Uterus (tissue), 4 donors: Measurements from ENCODE around the gene AEN. TPM values are rescaled to one million over a fixed set of nuclear protein-coding genes. Genes with fewer than 3 reads are reported as not detected.

Experiments
- DNase-seq, 2 donors: peaks; one replicate each; pipeline ENCODE4 v3.0.0-alpha.2; 2019 to 2020
- H3K27ac ChIP-seq, 2 donors: fragments of 200-600 bp; sonication (generic); 1 replicate in 1 of 2; 2 replicates in 1 of 2; pipeline ENCODE4 v1.5.1; 2016 to 2018
- H3K27me3 ChIP-seq, 2 donors: fragments of 200-600 bp; sonication (generic); one replicate each; pipeline ENCODE4 v1.5.1; 2018 to 2019; ENCODE audit warnings: control low read depth in 1 of 2
- H3K36me3 ChIP-seq, 2 donors: fragments of 200-600 bp; sonication (generic); one replicate each; pipeline ENCODE4 v1.5.1; 2019; ENCODE audit warnings: control low read depth in 1 of 2
- H3K4me1 ChIP-seq, 2 donors: fragments of 200-600 bp; sonication (generic); one replicate each; pipeline ENCODE4 v1.5.1; 2018 to 2019; ENCODE audit warnings: control low read depth in 1 of 2
- H3K4me3 ChIP-seq, 2 donors: fragments of 200-600 bp; sonication (generic); 1 replicate in 1 of 2; 2 replicates in 1 of 2; pipeline ENCODE4 v1.5.1; 2018 to 2019; ENCODE audit warnings: mild to moderate bottlenecking in 1 of 2
- H3K9me3 ChIP-seq, 2 donors: fragments of 200-600 bp; sonication (generic); one replicate each; pipeline ENCODE4 v1.5.1; 2019; ENCODE audit warnings: control low read depth in 1 of 2
- POLR2A ChIP-seq, 2 donors: fragments of 450-650 bp; IDR thresholded peaks; one replicate each; pipeline ENCODE4 v1.6.1; 2016; ENCODE audit warnings: antibody characterized with exemption in 2 of 2, mild to moderate bottlenecking in 1 of 2, moderate library complexity in 1 of 2
- intact Hi-C: fragments of 100-400 bp; cut with DNase I; formaldehyde crosslinking; loops from one replicate; pipeline ENCODE4 v1.15.1; 2023; ENCODE audit warnings: low total_unique reads
- total RNA-seq, 4 donors: library from RNA; depleted of rRNA in 3 of 4; stranded (reverse); fragments of >200 nt in 3 of 4; gene quantifications; one replicate each; pipeline versions ENCODE4 v1.1.0 to v1.2.4, GENCODE V29; 2014 to 2023
- TF ChIP-seq, protein P1 (sequence below), 4 experiments: fragments of 200-600 bp in 2 of 4; fragments of 450-650 bp in 2 of 4; sonication (generic) in 2 of 4; IDR thresholded peaks; one replicate each; pipeline ENCODE4 v1.5.1; 2016 to 2019; ENCODE audit warnings: antibody characterized with exemption in 4 of 4, mild to moderate bottlenecking in 2 of 4, moderate library complexity in 1 of 4
- donor health status: DM: yes; HTN: yes; CAD: no.

The AEN gene
- total RNA-seq, 4 donors from 2014 or later: 1.0 to 20.2 (median 6.0) TPM

DNA sequence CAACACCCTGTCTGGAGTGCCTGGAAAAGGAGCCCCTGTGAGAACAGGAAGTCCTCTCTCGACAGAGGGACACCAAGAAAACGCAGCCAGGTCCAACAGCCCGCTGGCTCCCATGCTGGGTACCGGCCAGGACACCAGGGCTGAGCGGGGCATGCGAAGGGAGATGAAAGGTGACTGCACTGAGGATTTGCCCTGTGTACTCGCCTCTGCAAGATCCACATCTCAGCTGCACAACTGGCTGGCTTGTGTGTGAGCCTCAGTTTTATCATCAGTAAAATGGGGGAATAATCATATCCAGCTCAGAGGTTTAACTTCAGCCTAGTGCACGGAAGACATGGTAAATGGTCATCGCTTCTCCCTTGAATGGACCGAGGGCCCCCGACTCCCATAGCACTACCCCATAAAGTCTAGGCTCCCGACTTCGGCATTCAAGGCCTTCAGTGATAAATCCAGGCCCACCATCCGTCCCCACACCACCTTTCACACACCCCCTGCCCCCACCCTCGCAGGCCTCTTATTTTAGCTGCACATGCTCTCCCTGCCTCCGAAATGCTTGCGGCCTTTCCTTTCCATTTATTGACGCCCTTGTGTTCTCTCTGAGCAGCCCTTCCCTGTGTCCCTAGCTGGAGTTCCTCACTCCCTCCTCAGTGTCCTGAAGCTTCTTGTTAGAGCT lies 33.4 kb downstream of the AEN start:
- Histone ChIP-seq H3K36me3 (no peaks in the 10 kb centered on the region), H3K27ac (no peak overlapping the region), H3K9me3 (no peaks in the 10 kb centered on the region), H3K4me1 (no peaks in the 10 kb centered on the region), H3K27me3 (peaks cover 0 to 5% of the 10 kb centered on the region in 2 donors), H3K4me3 (no peak overlapping the region)
- TF ChIP-seq POLR2A (IDR thresholded peaks at IDR 0.05): no peak
- TF ChIP-seq, protein P1, sequence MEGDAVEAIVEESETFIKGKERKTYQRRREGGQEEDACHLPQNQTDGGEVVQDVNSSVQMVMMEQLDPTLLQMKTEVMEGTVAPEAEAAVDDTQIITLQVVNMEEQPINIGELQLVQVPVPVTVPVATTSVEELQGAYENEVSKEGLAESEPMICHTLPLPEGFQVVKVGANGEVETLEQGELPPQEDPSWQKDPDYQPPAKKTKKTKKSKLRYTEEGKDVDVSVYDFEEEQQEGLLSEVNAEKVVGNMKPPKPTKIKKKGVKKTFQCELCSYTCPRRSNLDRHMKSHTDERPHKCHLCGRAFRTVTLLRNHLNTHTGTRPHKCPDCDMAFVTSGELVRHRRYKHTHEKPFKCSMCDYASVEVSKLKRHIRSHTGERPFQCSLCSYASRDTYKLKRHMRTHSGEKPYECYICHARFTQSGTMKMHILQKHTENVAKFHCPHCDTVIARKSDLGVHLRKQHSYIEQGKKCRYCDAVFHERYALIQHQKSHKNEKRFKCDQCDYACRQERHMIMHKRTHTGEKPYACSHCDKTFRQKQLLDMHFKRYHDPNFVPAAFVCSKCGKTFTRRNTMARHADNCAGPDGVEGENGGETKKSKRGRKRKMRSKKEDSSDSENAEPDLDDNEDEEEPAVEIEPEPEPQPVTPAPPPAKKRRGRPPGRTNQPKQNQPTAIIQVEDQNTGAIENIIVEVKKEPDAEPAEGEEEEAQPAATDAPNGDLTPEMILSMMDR (IDR thresholded peaks at IDR 0.05): no peak
- DNase-seq: no peak
- intact Hi-C loops: no loop called here

DNA sequence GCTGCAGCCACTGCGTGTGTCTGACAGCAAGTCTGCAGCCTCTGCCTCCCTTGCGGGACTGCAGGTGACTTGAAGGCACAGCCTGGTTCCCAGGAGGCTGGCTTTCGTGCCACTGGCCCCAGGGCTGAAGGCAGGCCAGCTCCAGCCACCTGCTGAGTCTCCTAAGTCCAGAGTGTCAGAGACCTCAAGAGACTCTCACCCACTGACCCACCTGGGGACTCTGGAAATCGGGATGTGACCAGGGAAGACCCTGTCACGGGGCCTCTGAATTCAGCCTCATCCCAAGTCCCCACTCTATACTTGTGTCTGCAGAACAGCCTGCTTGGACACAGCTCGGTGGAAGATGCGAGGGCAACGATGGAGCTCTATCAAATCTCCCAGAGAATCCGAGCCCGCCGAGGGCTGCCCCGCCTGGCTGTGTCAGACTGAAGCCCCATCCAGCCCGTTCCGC lies 34.0 kb downstream of the AEN start:
- H3K4me1 ChIP-seq: no peaks in the 10 kb centered on the region
- H3K27ac ChIP-seq: no peak overlapping the region
- H3K4me3 ChIP-seq: no peak overlapping the region
- DNase-seq: no peak
- intact Hi-C loops: no loop called here
- no peaks in the 10 kb centered on the region for H3K36me3 ChIP-seq
- H3K9me3 ChIP-seq: no peaks in the 10 kb centered on the region
- TF ChIP-seq POLR2A (IDR thresholded peaks at IDR 0.05): no peak
- TF ChIP-seq, protein P1 (IDR thresholded peaks at IDR 0.05): no peak
- H3K27me3 ChIP-seq: peaks cover 0 to 5% of the 10 kb centered on the region in 2 donors

DNA sequence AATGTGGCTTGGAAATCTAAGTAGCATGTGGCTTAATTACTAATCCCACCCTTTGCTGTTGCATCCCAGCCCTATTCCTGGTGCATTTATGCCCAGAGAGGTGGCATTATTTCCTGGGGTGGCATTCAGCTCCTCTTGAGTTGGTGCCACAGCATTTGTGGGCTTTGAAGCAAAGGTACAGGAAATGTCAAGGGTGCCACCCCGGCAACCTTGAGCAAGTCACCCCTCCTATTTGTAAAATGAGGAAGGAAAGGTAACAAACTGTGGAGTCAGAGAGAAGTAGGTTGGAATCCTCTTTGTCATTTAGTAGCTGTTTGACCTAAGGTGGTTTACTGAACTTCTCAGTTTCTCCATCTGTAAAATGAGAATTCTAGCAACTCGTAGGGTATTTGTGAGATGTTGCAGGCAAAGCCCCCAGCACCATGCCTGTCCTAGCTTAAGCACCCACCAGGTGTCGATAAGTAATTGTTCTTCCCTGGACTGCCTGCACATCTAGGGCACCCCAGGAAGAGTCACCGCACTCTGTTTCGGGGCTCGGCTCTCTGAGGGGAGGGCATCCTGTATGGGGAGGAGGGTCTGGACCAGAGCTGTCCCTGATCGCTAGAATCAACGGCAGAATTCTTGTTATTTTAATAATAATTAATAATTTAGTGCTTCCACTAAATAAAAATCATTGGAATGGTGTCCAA lies 34.8 kb downstream of the AEN start:
- Histone ChIP-seq H3K27me3 (peaks cover 0 to 5% of the 10 kb centered on the region in 2 donors), H3K27ac (no peak overlapping the region), H3K36me3 (no peaks in the 10 kb centered on the region), H3K9me3 (no peaks in the 10 kb centered on the region), H3K4me1 (no peaks in the 10 kb centered on the region), H3K4me3 (no peak overlapping the region)
- TF ChIP-seq POLR2A (IDR thresholded peaks at IDR 0.05): no peak
- no peak for DNase-seq
- intact Hi-C loops: no loop called here

DNA sequence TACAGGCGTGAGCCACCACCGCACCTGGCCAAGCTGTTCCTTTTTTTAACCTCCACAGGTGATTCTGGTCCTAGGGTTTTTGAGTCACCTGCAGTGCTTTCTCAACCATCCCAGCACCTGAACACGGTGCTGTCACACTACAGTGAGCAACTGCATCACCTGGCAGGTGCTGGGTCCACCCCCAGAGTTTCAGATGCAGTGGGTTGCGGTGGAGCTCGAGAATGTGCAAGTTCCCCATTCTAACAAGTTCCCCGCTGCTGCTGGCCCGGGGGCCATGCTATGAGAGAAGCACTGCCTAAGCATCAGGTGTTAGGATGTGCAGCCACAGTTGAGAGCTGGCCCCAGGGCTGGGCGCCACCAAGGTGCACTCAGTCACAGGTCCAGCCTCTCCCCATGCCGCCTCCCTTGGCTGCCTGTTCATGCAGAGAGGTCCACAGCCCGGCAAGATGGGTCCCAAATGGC lies 35.7 kb downstream of the AEN start:
- Histone ChIP-seq H3K4me3 (no peak overlapping the region), H3K27me3 (peaks cover 0 to 5% of the 10 kb centered on the region in 2 donors), H3K36me3 (no peaks in the 10 kb centered on the region), H3K9me3 (no peaks in the 10 kb centered on the region), H3K4me1 (no peaks in the 10 kb centered on the region), H3K27ac (no peak overlapping the region)
- intact Hi-C loops: no loop called here
- TF ChIP-seq, protein P1 (IDR thresholded peaks at IDR 0.05): no peak
- no peak for TF ChIP-seq POLR2A (IDR thresholded peaks at IDR 0.05)
- DNase-seq: no peak

DNA sequence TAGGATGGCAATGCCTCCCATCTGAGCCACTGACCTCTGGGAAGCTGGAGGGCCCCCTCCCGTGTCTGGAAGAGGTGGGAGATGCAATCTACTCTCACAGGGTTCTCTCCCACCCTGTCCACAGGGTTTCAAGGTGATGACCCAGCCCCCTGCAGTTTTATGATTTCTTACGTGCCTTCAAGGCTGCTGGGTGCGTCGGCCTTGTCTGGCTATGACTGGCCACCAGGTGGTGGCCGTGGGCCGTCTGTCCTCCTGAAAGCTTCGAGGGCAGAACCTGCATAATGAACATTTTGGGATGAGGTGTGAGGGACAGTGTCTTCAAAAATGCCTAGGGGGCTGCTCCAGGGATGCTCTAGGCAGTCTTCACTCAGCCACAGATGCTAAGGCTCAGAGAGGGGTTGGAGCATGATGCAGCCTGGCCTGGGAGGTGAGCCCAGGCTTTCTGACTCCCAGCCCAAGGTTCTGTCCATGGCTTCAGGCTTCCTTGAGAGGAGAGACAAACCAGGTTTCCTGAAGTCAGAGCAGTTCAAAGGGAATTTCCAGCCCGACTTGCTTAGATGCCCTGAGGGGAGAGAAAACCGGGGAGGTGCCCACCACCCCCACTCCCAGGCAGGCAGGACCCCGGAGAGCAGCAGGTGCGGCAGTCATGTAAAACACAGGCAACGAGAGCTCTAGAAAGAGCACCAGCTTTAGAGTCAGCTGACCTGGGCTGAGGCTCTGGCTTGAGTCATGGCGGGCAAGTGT lies 36.4 kb downstream of the AEN start:
- no peaks in the 10 kb centered on the region for H3K9me3 ChIP-seq
- TF ChIP-seq POLR2A (IDR thresholded peaks at IDR 0.05): no peak
- TF ChIP-seq, protein P1 (IDR thresholded peaks at IDR 0.05): peak; percentile 45 to 70 (median 56)
- H3K4me3 ChIP-seq: no peak overlapping the region
- no peak overlapping the region for H3K27ac ChIP-seq
- H3K36me3 ChIP-seq: no peaks in the 10 kb centered on the region
- intact Hi-C loops: no loop called here
- peaks cover 0 to 5% of the 10 kb centered on the region in 2 donors for H3K27me3 ChIP-seq
- peak in 1 of 2 donors; percentile 37 for DNase-seq
- no peaks in the 10 kb centered on the region for H3K4me1 ChIP-seq
